SK-N-MC (cell line): ENCODE results near the gene F3.

Source experiments
- EZH2 ChIP-seq: fragments of 200-600 bp; sonication (generic); IDR thresholded peaks from one replicate; pipeline ENCODE4 v1.6.1; 2017; ENCODE audit warnings: antibody characterized with exemption
- POLR2AphosphoS5 ChIP-seq: IDR thresholded peaks from 2 replicates; pipeline ENCODE4 v1.6.1; 2012; ENCODE audit warnings: mild to moderate bottlenecking, low read depth, low read length, borderline replicate concordance

DNA sequence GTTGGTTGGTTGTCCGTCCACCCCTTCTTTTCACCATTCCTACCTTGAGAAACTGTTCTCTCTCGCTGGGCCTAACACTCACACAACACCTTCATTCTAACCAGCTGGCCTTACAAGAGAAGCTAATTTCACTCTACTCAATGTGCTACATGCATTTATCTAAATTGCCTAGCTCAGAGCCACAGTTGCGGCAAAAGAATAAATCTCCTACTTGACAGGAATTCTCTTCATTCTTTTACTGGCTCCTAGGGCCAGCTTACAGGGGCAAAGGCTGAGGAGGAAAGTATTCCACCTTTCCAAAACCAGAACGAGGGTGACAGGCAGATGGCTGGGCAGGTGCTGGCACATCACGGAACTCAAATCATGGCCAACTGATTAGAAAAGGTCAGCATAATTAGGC lies 6.5 kb downstream of the F3 start:
- TF ChIP-seq POLR2AphosphoS5 (no peak), EZH2 (no peak)
